ENCODE results near the gene TMEM156. TPM values are rescaled to one million over a fixed set of nuclear protein-coding genes. Genes with fewer than 3 reads are reported as not detected.

TMEM156 gene
- total RNA-seq, 4 donors from 2014 or later: not detected

DNA sequence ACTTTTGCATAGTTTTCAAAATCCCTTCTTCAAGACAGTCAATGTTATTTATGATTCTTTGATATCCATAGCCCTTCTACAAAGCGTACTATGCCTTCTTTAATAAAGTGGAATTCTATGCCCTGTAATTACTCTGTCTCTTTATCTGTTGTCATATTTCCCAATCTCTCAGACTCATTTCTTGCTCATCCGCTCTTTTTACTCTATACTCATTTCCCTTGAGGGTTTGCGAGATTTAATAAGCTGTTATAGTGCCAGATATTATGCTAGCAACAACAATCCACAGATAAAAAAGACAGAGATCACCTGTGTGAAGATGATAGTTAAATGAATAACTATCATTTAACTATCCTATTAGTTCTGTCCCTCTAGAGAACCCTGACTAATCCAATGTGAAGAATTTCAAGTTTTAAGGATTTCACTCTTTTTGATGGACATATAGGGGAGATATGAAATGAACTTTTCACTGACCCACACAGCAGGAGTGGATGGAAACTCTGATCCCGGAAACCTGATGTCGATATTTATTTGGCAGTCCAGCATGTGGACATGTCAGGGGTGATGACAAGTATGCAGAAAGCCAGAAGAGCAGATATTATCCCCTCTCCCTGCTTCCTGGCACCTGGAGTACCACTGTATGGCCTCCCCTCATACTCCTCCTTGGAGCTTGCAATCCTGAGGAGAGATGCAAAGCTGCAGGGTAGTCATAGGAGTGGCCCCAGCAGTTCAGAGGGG is 49.7 kb downstream of the TMEM156 start:
- ATAC-seq (no peak), DNase-seq (no peak)
- TF ChIP-seq POLR2A (IDR thresholded peaks at IDR 0.05): no peak
- TF ChIP-seq, protein P1, sequence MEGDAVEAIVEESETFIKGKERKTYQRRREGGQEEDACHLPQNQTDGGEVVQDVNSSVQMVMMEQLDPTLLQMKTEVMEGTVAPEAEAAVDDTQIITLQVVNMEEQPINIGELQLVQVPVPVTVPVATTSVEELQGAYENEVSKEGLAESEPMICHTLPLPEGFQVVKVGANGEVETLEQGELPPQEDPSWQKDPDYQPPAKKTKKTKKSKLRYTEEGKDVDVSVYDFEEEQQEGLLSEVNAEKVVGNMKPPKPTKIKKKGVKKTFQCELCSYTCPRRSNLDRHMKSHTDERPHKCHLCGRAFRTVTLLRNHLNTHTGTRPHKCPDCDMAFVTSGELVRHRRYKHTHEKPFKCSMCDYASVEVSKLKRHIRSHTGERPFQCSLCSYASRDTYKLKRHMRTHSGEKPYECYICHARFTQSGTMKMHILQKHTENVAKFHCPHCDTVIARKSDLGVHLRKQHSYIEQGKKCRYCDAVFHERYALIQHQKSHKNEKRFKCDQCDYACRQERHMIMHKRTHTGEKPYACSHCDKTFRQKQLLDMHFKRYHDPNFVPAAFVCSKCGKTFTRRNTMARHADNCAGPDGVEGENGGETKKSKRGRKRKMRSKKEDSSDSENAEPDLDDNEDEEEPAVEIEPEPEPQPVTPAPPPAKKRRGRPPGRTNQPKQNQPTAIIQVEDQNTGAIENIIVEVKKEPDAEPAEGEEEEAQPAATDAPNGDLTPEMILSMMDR (IDR thresholded peaks at IDR 0.05 in 4 of 5, conservative IDR thresholded peaks at IDR 0.05 in 1 of 5): no peak
- Histone ChIP-seq H3K27ac (no peak overlapping the region), H3K36me3 (no peaks in the 10 kb centered on the region), H3K4me3 (no peak overlapping the region), H3K4me1 (no peaks in the 10 kb centered on the region), H3K27me3 (no peaks in the 10 kb centered on the region), H3K9me3 (no peaks in the 10 kb centered on the region)
- intact Hi-C loops (cut with DNase I; ENCODE audit: low total_unique reads) (no loop called here), in situ Hi-C loops (cut with MboI; ENCODE audit: low sequenced_read_pairs in 4 of 4) (no loop called here)

GRCh38 chr4:38980903-38981676 is 51.1 kb downstream of the TMEM156 start:
- no peak for TF ChIP-seq POLR2A (IDR thresholded peaks at IDR 0.05)
- TF ChIP-seq, protein P1 (IDR thresholded peaks at IDR 0.05 in 4 of 5, conservative IDR thresholded peaks at IDR 0.05 in 1 of 5): no peak
- Histone ChIP-seq H3K9me3 (no peaks in the 10 kb centered on the region), H3K36me3 (no peaks in the 10 kb centered on the region), H3K4me3 (no peak overlapping the region), H3K4me1 (no peaks in the 10 kb centered on the region), H3K27ac (no peak overlapping the region), H3K27me3 (no peaks in the 10 kb centered on the region)
- no peak for ATAC-seq
- in situ Hi-C loops (cut with MboI; ENCODE audit: low sequenced_read_pairs in 4 of 4) (no loop called here), intact Hi-C loops (cut with DNase I; ENCODE audit: low total_unique reads) (no loop called here)
- no peak for DNase-seq

- DNase-seq (no peak), ATAC-seq (no peak)
- Histone ChIP-seq H3K9me3 (no peaks in the 10 kb centered on the region), H3K4me3 (no peak overlapping the region), H3K27ac (no peak overlapping the region), H3K4me1 (no peaks in the 10 kb centered on the region), H3K36me3 (no peaks in the 10 kb centered on the region), H3K27me3 (no peaks in the 10 kb centered on the region)
- TF ChIP-seq POLR2A (IDR thresholded peaks at IDR 0.05): no peak
- TF ChIP-seq, protein P1 (IDR thresholded peaks at IDR 0.05 in 4 of 5, conservative IDR thresholded peaks at IDR 0.05 in 1 of 5): no peak
- intact Hi-C loops (cut with DNase I; ENCODE audit: low total_unique reads) (no loop called here), in situ Hi-C loops (cut with MboI; ENCODE audit: low sequenced_read_pairs in 4 of 4) (no loop called here)
Observed at GRCh38 chr4:38979511-38980230, 52.5 kb downstream of the TMEM156 start.

DNA sequence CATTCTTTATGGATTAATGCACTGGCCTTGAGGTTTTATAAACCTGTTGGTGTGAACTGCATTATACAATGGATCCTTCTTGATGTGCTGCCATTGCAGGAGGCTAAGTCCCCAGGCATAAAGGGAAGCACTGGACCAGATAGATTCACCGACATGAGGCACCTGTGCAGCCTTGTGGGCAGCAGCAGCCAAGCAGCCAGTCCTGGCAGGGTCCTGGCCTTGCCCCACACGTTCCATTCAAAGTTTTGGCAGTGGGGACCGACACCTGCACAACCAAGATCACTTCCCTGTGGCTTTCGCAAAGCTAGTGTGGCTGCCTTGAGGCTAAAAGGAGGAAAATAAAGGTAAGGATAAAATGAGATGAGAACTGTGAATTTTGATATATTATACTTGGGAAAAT is 53.1 kb downstream of the TMEM156 start:
- ATAC-seq: no peak
- TF ChIP-seq, protein P1 (IDR thresholded peaks at IDR 0.05 in 4 of 5, conservative IDR thresholded peaks at IDR 0.05 in 1 of 5): no peak
- TF ChIP-seq POLR2A (IDR thresholded peaks at IDR 0.05): no peak

More for the DNA sequence above, 53.1 kb downstream of the TMEM156 start:
- Histone ChIP-seq H3K27ac (no peak overlapping the region), H3K36me3 (no peaks in the 10 kb centered on the region), H3K4me3 (no peak overlapping the region), H3K27me3 (no peaks in the 10 kb centered on the region), H3K9me3 (no peaks in the 10 kb centered on the region), H3K4me1 (no peaks in the 10 kb centered on the region)
- intact Hi-C loops (cut with DNase I; ENCODE audit: low total_unique reads) (no loop called here), in situ Hi-C loops (cut with MboI; ENCODE audit: low sequenced_read_pairs in 4 of 4) (no loop called here)
- DNase-seq: no peak

All from gastrocnemius medialis (tissue), 4 donors.